PC-3 (cell line): ENCODE measurements around the gene S100A16. TPM values are rescaled to one million over a fixed set of nuclear protein-coding genes. Genes with fewer than 3 reads are reported as not detected.

Experiments used
- ATAC-seq: fragments of 200-7000 bp; cut with Tn5 transposase; 2 replicates; pipeline ENCODE4 v1.9.1; 2020; ENCODE audit warnings: mild to moderate bottlenecking, moderate library complexity
- BruUV-seq: library from RNA; stranded (reverse); fragments of 400-500 nt; replicated peaks from 2 replicates; lab custom pipeline; 2021; lab: Mats Ljungman, UMichigan
- CTCF ChIA-PET: fragments of 300-600 bp; sonication (Branson Sonifier 250); formaldehyde crosslinking; loops from one replicate; lab custom pipeline; 2022; ENCODE audit warnings: antibody characterized with exemption; lab: Charles Lee
- POLR2A ChIA-PET: fragments of 300-600 bp; sonication (Branson Sonifier 250); formaldehyde crosslinking; loops from one replicate; lab custom pipeline; 2022; ENCODE audit warnings: antibody characterized with exemption; ENCODE audit not compliant: unreplicated experiment; lab: Charles Lee
- DNase-seq: peaks from one replicate; pipeline ENCODE4 v3.0.0-alpha.2; 2015
- H2AFZ ChIP-seq: fragments of 300-600 bp; sonication (generic); 2 replicates; pipeline ENCODE4 v1.6.0; 2016; ENCODE audit warnings: antibody characterized with exemption, low read length
- H3F3A ChIP-seq: fragments of 300-600 bp; sonication (generic); one replicate; pipeline ENCODE4 v1.6.0; 2017; ENCODE audit warnings: antibody characterized with exemption, low read length, control low read depth, mild to moderate bottlenecking; ENCODE audit not compliant: unreplicated experiment
- H3K27ac ChIP-seq: fragments of 300-600 bp; sonication (generic); 2 replicates; pipeline ENCODE4 v1.5.1; 2016; ENCODE audit warnings: mild to moderate bottlenecking, low read length
- H3K27me3 ChIP-seq: fragments of 300-600 bp; sonication (generic); 2 replicates; pipeline ENCODE4 v1.6.1; 2016; ENCODE audit warnings: low read length, mixed read lengths
- H3K36me3 ChIP-seq: fragments of 300-600 bp; sonication (generic); 2 replicates; pipeline ENCODE4 v1.6.1; 2016; ENCODE audit warnings: low read depth, mixed run types, low read length, mixed read lengths
- H3K4me1 ChIP-seq: fragments of 300-600 bp; sonication (generic); 2 replicates; pipeline ENCODE4 v1.5.1; 2016; ENCODE audit warnings: low read length; ENCODE audit not compliant: insufficient read depth
- H3K4me2 ChIP-seq: fragments of 300-600 bp; sonication (generic); 2 replicates; pipeline ENCODE4 v1.6.0; 2016; ENCODE audit warnings: low read length
- H3K4me3 ChIP-seq: fragments of 300-600 bp; sonication (generic); 2 replicates; pipeline ENCODE4 v1.5.1; 2016; ENCODE audit warnings: mild to moderate bottlenecking, low read length, mixed read lengths
- H3K79me2 ChIP-seq: fragments of 300-600 bp; sonication (generic); 2 replicates; pipeline ENCODE4 v1.6.1; 2017; ENCODE audit warnings: low read length, mixed read lengths
- H3K9ac ChIP-seq: fragments of 300-600 bp; sonication (generic); 2 replicates; pipeline ENCODE4 v1.6.0; 2016; ENCODE audit warnings: mild to moderate bottlenecking, low read length
- H3K9me2 ChIP-seq: fragments of 300-600 bp; sonication (generic); replicated peaks from 2 replicates; pipeline ENCODE4 v1.6.1; 2016; ENCODE audit warnings: mixed run types, low read length, mixed read lengths
- H3K9me3 ChIP-seq: fragments of 300-600 bp; sonication (generic); 2 replicates; pipeline ENCODE4 v1.6.1; 2016; ENCODE audit warnings: low read length, mixed read lengths
- H4K20me1 ChIP-seq: fragments of 300-600 bp; sonication (generic); 2 replicates; pipeline ENCODE4 v1.6.1; 2016; ENCODE audit warnings: low read length, mixed read lengths
- CTCF ChIP-seq: fragments of 300-600 bp; sonication (generic); conservative IDR thresholded peaks from 2 replicates; pipeline ENCODE4 v1.5.1; 2017; ENCODE audit warnings: antibody characterized with exemption, low read depth, mild to moderate bottlenecking, low read length
- EZH2 ChIP-seq: fragments of 300-600 bp; sonication (generic); IDR thresholded peaks from one replicate; pipeline ENCODE4 v1.6.1; 2017; ENCODE audit warnings: antibody characterized with exemption, mild to moderate bottlenecking, low read length; ENCODE audit not compliant: unreplicated experiment
- EZH2phosphoT487 ChIP-seq: fragments of 300-600 bp; sonication (generic); IDR thresholded peaks from 2 replicates; pipeline ENCODE4 v1.6.1; 2018; ENCODE audit warnings: mild to moderate bottlenecking, antibody characterized with exemption, low read length, borderline replicate concordance
- intact Hi-C: fragments of 100-400 bp; cut with micrococcal nuclease; formaldehyde crosslinking; loops from 2 replicates; pipeline ENCODE4 v1.9.0; 2023
- total RNA-seq: library from RNA; depleted of rRNA; stranded (reverse); fragments of >200 nt; gene quantifications from 2 replicates; pipeline ENCODE4 v1.2.3, GENCODE V29; 2014

S100A16 gene
- total RNA-seq, 1 experiment from 2014 or later = 1,254 TPM

GRCh38 chr1:153571706-153572105 lies 41.2 kb downstream of the S100A16 start:
- no peak overlapping the region for H3K4me3 ChIP-seq
- H3K27me3 ChIP-seq = no peaks in the 10 kb centered on the region
- peak overlapping the region; percentile 76 for H3K27ac ChIP-seq
- BruUV-seq = no TSS peak
- no peak for ATAC-seq
- H3K9me3 ChIP-seq = no peaks in the 10 kb centered on the region
- H3K79me2 ChIP-seq = peaks cover 4% of the 10 kb centered on the region; the same call in 1 of the 2 replicates
- H3K36me3 ChIP-seq = no peaks in the 10 kb centered on the region
- intact Hi-C loops = loop anchor here (1.0 to 2.0 kb wide), 4 partner anchors 37 to 177 kb away; no protein-coding TSS in a partner anchor
- ChIA-PET POLR2A (interaction anchor here (0.5 to 0.9 kb wide), 4 partner anchors 41 to 97 kb away, joined by 3 to 4 read pairs (median 3); partner anchors contain the start of genes S100A14 and S100A16), CTCF (interaction anchor here (0.6 to 2.0 kb wide), 13 partner anchors 26 to 72 kb away, joined by 3 to 25 read pairs (median 6); partner anchors contain the start of genes CHTOP, S100A13, S100A14 and S100A16)
- H3K4me2 ChIP-seq = peak overlapping the region; percentile 48; the same call in 1 of the 2 replicates
- H3F3A ChIP-seq = peaks cover 5% of the 10 kb centered on the region
- H4K20me1 ChIP-seq = no peaks in the 10 kb centered on the region
- H3K9me2 ChIP-seq = no peaks in the 10 kb centered on the region
- H3K9ac ChIP-seq = peak overlapping the region; percentile 26
- peaks cover 47% of the 10 kb centered on the region for H3K4me1 ChIP-seq
- TF ChIP-seq EZH2 = no peak
- TF ChIP-seq CTCF = no peak
- TF ChIP-seq EZH2phosphoT487 = no peak
- no peak for DNase-seq
- no peak overlapping the region for H2AFZ ChIP-seq

GRCh38 chr1:153570874-153571273 lies 42.1 kb downstream of the S100A16 start:
- POLR2A ChIA-PET = interaction anchor here (0.6 kb wide), 1 partner anchor 75 kb away, joined by 5 read pairs; no protein-coding TSS in a partner anchor
- no peak overlapping the region for H3K27ac ChIP-seq
- intact Hi-C loops = no loop called here

More at GRCh38 chr1:153570874-153571273, 42.1 kb downstream of the S100A16 start:
- DNase-seq = no peak
- Histone ChIP-seq H3K79me2 (peaks cover 4% of the 10 kb centered on the region; the same call in 1 of the 2 replicates), H3K9me2 (no peaks in the 10 kb centered on the region), H3K4me1 (peaks cover 51% of the 10 kb centered on the region), H3K27me3 (no peaks in the 10 kb centered on the region), H3K4me3 (no peak overlapping the region), H3K9me3 (no peaks in the 10 kb centered on the region), H2AFZ (no peak overlapping the region), H4K20me1 (no peaks in the 10 kb centered on the region), H3F3A (peaks cover 7% of the 10 kb centered on the region), H3K9ac (no peak overlapping the region), H3K4me2 (no peak overlapping the region), H3K36me3 (no peaks in the 10 kb centered on the region)
- no TSS peak for BruUV-seq
- CTCF ChIA-PET = interaction anchor here (0.6 kb wide), 2 partner anchors 73 to 1080 kb away, joined by 3 to 6 read pairs; no protein-coding TSS in a partner anchor
- TF ChIP-seq EZH2phosphoT487 = no peak
- no peak for TF ChIP-seq EZH2
- TF ChIP-seq CTCF = no peak
- ATAC-seq = no peak
